Peyer's patch (tissue), 4 donors: ENCODE data around the gene GDAP2. TPM values are rescaled to one million over a fixed set of nuclear protein-coding genes. Genes with fewer than 3 reads are reported as not detected.

Experiments
- DNase-seq, 3 donors: peaks; one replicate each; pipeline ENCODE4 v3.0.0-alpha.2; 2017 to 2019
- H3K27ac ChIP-seq, 4 donors: fragments of 200-600 bp; sonication (generic); one replicate each; pipeline ENCODE4 v1.5.1; 2016 to 2019
- H3K27me3 ChIP-seq, 2 donors: fragments of 200-600 bp; sonication (generic); one replicate each; pipeline ENCODE4 v1.5.1; 2019
- H3K36me3 ChIP-seq, 3 donors: fragments of 200-600 bp; sonication (generic); one replicate each; pipeline ENCODE4 v1.5.1; 2016 to 2019
- H3K4me1 ChIP-seq, 4 donors: fragments of 200-600 bp; sonication (generic); one replicate each; pipeline ENCODE4 v1.5.1; 2016 to 2019
- H3K4me3 ChIP-seq, 4 donors: fragments of 200-600 bp; sonication (generic); 1 replicate in 3 of 4; 2 replicates in 1 of 4; pipeline ENCODE4 v1.5.1; 2016 to 2019; ENCODE audit warnings: mild to moderate bottlenecking in 1 of 4
- H3K9me3 ChIP-seq, 4 donors: fragments of 200-600 bp; sonication (generic); one replicate each; pipeline ENCODE4 v1.5.1; 2016 to 2019; ENCODE audit warnings: mild to moderate bottlenecking in 1 of 4
- POLR2A ChIP-seq, 2 donors: fragments of 450-650 bp; IDR thresholded peaks; one replicate each; pipeline ENCODE4 v1.5.1; 2017; ENCODE audit warnings: antibody characterized with exemption in 2 of 2, mild to moderate bottlenecking in 2 of 2, moderate library complexity in 2 of 2
- total RNA-seq, 4 donors: library from RNA; depleted of rRNA; stranded (reverse); fragments of >200 nt; gene quantifications; one replicate each; pipeline ENCODE4 v1.1.0, GENCODE V29; 2016
- TF ChIP-seq, protein P1 (sequence below), 6 experiments: fragments of 450-650 bp in 4 of 6; fragments of 200-600 bp in 2 of 6; sonication (generic) in 1 of 6; IDR thresholded peaks; one replicate each; pipeline ENCODE4 v1.5.1; 2017 to 2019; ENCODE audit warnings: antibody characterized with exemption in 6 of 6, mild to moderate bottlenecking in 3 of 6, moderate library complexity in 1 of 6

GDAP2 gene
- total RNA-seq, 4 donors from 2014 or later = 33.0 to 62.2 (median 46.2) TPM

DNA sequence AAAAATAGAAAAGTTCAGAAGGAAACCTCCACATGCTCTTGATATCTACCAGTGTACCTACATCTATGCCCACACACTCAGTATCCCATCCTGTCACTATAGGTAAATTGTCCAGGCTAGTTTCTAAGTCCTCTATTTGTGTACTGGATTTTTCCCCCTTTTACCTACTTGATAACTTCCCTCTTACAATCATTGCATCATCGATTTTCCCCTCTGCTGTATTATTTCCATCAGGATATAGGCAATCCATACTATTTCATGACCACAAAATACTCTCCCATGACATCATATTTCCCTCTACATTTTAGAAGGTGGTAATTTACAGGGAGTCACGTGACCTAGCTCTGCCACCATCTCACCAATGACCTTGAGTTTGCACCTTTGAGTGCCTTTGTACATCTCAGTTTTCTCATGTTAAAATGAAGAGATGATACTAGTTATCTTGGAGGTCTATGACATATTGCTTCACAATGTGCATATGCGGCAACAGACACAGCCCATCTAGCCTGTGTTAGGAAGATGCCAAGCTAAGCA is 88.2 kb downstream of the GDAP2 start:
- no peak overlapping the region for H3K4me3 ChIP-seq

GRCh38 chr1:117838911-117839310 is 90.5 kb downstream of the GDAP2 start:
- H3K4me3 ChIP-seq = no peak overlapping the region
- no peaks in the 10 kb centered on the region for H3K27me3 ChIP-seq
- no peaks in the 10 kb centered on the region for H3K36me3 ChIP-seq
- no peak overlapping the region for H3K27ac ChIP-seq
- no peaks in the 10 kb centered on the region for H3K4me1 ChIP-seq
- TF ChIP-seq, protein P1, sequence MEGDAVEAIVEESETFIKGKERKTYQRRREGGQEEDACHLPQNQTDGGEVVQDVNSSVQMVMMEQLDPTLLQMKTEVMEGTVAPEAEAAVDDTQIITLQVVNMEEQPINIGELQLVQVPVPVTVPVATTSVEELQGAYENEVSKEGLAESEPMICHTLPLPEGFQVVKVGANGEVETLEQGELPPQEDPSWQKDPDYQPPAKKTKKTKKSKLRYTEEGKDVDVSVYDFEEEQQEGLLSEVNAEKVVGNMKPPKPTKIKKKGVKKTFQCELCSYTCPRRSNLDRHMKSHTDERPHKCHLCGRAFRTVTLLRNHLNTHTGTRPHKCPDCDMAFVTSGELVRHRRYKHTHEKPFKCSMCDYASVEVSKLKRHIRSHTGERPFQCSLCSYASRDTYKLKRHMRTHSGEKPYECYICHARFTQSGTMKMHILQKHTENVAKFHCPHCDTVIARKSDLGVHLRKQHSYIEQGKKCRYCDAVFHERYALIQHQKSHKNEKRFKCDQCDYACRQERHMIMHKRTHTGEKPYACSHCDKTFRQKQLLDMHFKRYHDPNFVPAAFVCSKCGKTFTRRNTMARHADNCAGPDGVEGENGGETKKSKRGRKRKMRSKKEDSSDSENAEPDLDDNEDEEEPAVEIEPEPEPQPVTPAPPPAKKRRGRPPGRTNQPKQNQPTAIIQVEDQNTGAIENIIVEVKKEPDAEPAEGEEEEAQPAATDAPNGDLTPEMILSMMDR (IDR thresholded peaks at IDR 0.05) = no peak
- TF ChIP-seq POLR2A (IDR thresholded peaks at IDR 0.05) = no peak
- no peak for DNase-seq
- no peaks in the 10 kb centered on the region for H3K9me3 ChIP-seq

More for the DNA sequence above, 88.2 kb downstream of the GDAP2 start:
- no peak for DNase-seq
- H3K4me1 ChIP-seq = no peaks in the 10 kb centered on the region
- TF ChIP-seq, protein P1 (IDR thresholded peaks at IDR 0.05) = no peak
- TF ChIP-seq POLR2A (IDR thresholded peaks at IDR 0.05) = no peak
- no peaks in the 10 kb centered on the region for H3K9me3 ChIP-seq
- H3K27me3 ChIP-seq = no peaks in the 10 kb centered on the region
- no peaks in the 10 kb centered on the region for H3K36me3 ChIP-seq
- no peak overlapping the region for H3K27ac ChIP-seq

DNA sequence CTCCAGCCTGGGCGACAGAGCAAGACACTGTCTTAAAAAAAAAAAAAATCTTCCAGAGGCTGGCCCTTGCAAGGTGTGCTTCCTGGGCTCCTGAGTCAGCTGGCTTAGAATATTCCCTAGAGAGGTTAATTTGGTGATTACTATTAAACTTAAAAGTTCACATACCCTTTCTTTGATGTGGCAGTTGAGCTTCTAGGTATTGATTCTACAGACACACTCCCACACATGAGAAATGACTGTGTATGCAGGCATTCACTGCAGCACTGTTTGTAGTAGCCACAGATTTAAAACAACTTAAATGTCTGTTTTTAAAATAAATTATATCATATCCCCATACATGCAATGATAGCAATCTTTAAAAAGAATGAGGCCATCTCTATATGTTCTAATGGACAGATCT is 93.4 kb downstream of the GDAP2 start:
- no peak overlapping the region for H3K27ac ChIP-seq
- TF ChIP-seq POLR2A (IDR thresholded peaks at IDR 0.05) = no peak
- TF ChIP-seq, protein P1 (IDR thresholded peaks at IDR 0.05) = no peak
- no peaks in the 10 kb centered on the region for H3K27me3 ChIP-seq
- no peak for DNase-seq
- H3K9me3 ChIP-seq = no peaks in the 10 kb centered on the region
- H3K4me1 ChIP-seq = no peaks in the 10 kb centered on the region
- H3K36me3 ChIP-seq = no peaks in the 10 kb centered on the region
- no peak overlapping the region for H3K4me3 ChIP-seq

DNA sequence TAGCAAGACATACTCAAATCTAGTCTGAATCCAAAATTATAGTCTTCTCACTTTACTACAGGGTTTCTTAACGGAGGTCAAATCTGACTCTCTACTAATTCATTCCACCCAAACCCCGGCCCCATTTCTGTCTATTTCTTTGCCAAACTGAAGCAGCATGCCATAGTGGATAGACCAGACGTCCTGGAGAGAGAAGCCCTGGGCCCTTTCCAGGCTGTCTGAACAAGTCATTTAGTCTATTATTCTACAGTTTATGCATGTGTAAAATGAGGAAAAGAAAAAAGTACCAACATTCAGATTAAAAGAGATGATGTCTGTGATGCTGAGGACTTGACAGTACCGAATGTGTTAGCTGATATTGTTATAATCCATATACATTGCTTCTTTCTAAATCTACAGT is 95.0 kb downstream of the GDAP2 start:
- Histone ChIP-seq H3K4me1 (no peaks in the 10 kb centered on the region), H3K27ac (no peak overlapping the region), H3K36me3 (no peaks in the 10 kb centered on the region), H3K4me3 (no peak overlapping the region), H3K9me3 (peaks cover 0 to 3% (median 0%) of the 10 kb centered on the region in 4 donors), H3K27me3 (no peaks in the 10 kb centered on the region)
- TF ChIP-seq, protein P1 (IDR thresholded peaks at IDR 0.05) = no peak
- TF ChIP-seq POLR2A (IDR thresholded peaks at IDR 0.05) = no peak
- DNase-seq = no peak

GRCh38 chr1:117832453-117832852 is 97.0 kb downstream of the GDAP2 start:
- H3K4me1 ChIP-seq = no peaks in the 10 kb centered on the region
- H3K27ac ChIP-seq = no peak overlapping the region
- no peak overlapping the region for H3K4me3 ChIP-seq
- no peaks in the 10 kb centered on the region for H3K27me3 ChIP-seq
- peaks cover 0 to 3% (median 0%) of the 10 kb centered on the region in 4 donors for H3K9me3 ChIP-seq
- no peak for DNase-seq
- TF ChIP-seq, protein P1 (IDR thresholded peaks at IDR 0.05) = no peak
- no peak for TF ChIP-seq POLR2A (IDR thresholded peaks at IDR 0.05)
- H3K36me3 ChIP-seq = no peaks in the 10 kb centered on the region

DNA sequence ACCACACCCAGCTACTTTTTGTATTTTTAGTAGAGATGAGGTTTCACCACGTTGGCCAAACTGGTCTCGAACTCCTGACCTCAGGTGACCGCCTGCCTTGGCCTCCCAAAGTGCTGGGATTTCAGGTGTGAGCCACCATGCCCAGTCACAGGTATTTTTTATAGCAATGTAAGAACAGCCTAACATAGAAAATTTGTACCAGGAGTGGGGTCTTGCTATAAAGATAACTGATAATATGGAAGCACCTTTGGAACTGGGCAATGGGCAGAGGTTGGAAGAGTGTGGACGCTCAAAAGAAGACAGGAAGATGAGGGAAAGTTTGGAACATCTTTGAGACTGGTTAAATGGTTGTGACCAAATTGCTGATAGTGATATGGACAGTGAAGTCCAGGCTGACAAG is 99.2 kb downstream of the GDAP2 start:
- no peak for TF ChIP-seq POLR2A (IDR thresholded peaks at IDR 0.05)
- TF ChIP-seq, protein P1 (IDR thresholded peaks at IDR 0.05) = no peak
- no peak overlapping the region for H3K4me3 ChIP-seq
- no peak for DNase-seq
- no peaks in the 10 kb centered on the region for H3K4me1 ChIP-seq
- H3K9me3 ChIP-seq = peaks cover 0 to 3% (median 0%) of the 10 kb centered on the region in 4 donors
- no peaks in the 10 kb centered on the region for H3K36me3 ChIP-seq
- no peak overlapping the region for H3K27ac ChIP-seq
- no peaks in the 10 kb centered on the region for H3K27me3 ChIP-seq
